ENCODE measurements around the gene OR2T4. TPM values are rescaled to one million over a fixed set of nuclear protein-coding genes. Genes with fewer than 3 reads are reported as not detected.

Gene OR2T4
- total and polyA plus RNA-seq, 2 donors = not detected

- no peak for DNase-seq (ENCODE audit: extremely low spot score)
- H3K4me1 ChIP-seq (ENCODE audit: insufficient read depth) = no peaks in the 10 kb centered on the region
- H3K4me3 ChIP-seq (ENCODE audit: low read depth, low read length) = no peak overlapping the region
- 89% methylated on average over 6 of the region's 6 CpGs for WGBS
- no peaks in the 10 kb centered on the region for H3K36me3 ChIP-seq (ENCODE audit: insufficient read depth)
- no peak overlapping the region for H3K27ac ChIP-seq (ENCODE audit: low read depth)
Measured at GRCh38 chr1:248404024-248404423, 42.6 kb downstream of the OR2T4 start.

DNA sequence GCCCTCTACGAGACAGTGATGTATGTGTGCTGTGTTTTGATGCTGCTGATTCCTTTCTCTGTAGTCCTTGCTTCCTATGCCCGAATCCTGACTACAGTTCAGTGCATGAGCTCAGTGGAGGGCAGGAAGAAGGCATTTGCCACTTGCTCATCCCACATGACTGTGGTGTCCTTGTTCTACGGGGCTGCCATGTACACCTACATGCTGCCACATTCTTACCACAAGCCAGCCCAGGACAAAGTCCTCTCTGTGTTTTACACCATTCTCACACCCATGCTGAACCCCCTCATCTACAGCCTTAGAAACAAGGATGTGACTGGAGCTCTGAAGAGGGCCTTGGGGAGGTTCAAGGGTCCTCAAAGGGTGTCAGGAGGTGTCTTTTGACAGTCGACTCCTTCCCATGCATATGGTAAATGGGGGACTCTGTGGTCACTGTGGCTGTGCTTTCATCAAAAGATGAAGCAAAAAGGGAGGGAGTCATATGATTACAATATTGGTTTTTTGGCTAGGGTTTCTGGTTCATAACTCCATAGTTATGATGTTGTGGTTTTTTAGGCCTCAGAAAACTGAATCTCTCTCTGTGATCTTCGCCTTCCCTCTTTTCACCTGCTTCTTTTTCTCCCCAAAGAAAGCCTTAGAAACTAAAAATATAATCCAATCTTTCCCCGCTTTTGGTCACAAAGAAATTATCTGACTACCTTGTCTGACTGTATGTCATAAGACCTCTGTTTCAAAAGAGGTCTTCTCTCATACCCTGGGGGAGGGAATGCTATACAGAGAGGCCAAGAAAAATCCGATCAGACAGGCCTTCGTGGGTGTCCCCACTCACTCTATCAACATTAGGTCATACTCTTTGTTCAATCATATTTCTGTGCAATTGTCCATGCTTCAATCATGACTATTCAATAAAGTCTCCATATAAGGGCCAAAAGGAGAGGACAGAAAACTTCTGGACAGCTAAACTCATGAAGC, 45.5 kb downstream of the OR2T4 start:
- WGBS = 67% methylated on average over 8 of the region's 8 CpGs

More for the DNA sequence above, 45.5 kb downstream of the OR2T4 start:
- Histone ChIP-seq H3K4me1 (ENCODE audit: insufficient read depth) (no peaks in the 10 kb centered on the region), H3K36me3 (ENCODE audit: insufficient read depth) (no peaks in the 10 kb centered on the region), H3K4me3 (ENCODE audit: low read depth, low read length) (no peak overlapping the region), H3K27ac (ENCODE audit: low read depth) (no peak overlapping the region)
- no peak for DNase-seq (ENCODE audit: extremely low spot score)

Other genes with a start within 250 kb of the OR2T4 start
- not detected for gene OR2M5, start 216.5 kb upstream of the OR2T4 start, total RNA-seq
- not detected for gene OR2M5, start 216.5 kb upstream of the OR2T4 start, polyA plus RNA-seq
- gene OR2M2, start 186.8 kb upstream of the OR2T4 start, total RNA-seq = not detected
- not detected for gene OR2M2, start 186.8 kb upstream of the OR2T4 start, polyA plus RNA-seq
- not detected for gene OR2M3, start 164.4 kb upstream of the OR2T4 start, total RNA-seq
- not detected for gene OR2M3, start 164.4 kb upstream of the OR2T4 start, polyA plus RNA-seq
- not detected for gene OR2M4, start 130.2 kb upstream of the OR2T4 start, total RNA-seq
- gene OR2M4, start 130.2 kb upstream of the OR2T4 start, polyA plus RNA-seq = not detected
- gene OR2T33, start 83.7 kb upstream of the OR2T4 start, total RNA-seq = not detected
- not detected for gene OR2T33, start 83.7 kb upstream of the OR2T4 start, polyA plus RNA-seq
- gene OR2T12, start 58.2 kb upstream of the OR2T4 start, total RNA-seq = not detected
- gene OR2T12, start 58.2 kb upstream of the OR2T4 start, polyA plus RNA-seq = not detected
- gene OR2M7, start 37.1 kb upstream of the OR2T4 start, total RNA-seq = not detected
- not detected for gene OR2M7, start 37.1 kb upstream of the OR2T4 start, polyA plus RNA-seq
- gene OR14C36, start 12.9 kb upstream of the OR2T4 start, total RNA-seq = not detected
- not detected for gene OR14C36, start 12.9 kb upstream of the OR2T4 start, polyA plus RNA-seq
- gene OR2T6, start 14.1 kb downstream of the OR2T4 start, total RNA-seq = not detected
- not detected for gene OR2T6, start 14.1 kb downstream of the OR2T4 start, polyA plus RNA-seq
- not detected for gene OR2T1, start 41.4 kb downstream of the OR2T4 start, total RNA-seq
- gene OR2T1, start 41.4 kb downstream of the OR2T4 start, polyA plus RNA-seq = not detected
- gene OR2T2, start 84.0 kb downstream of the OR2T4 start, total RNA-seq = not detected
- gene OR2T2, start 84.0 kb downstream of the OR2T4 start, polyA plus RNA-seq = not detected
- gene OR2T3, start 111.7 kb downstream of the OR2T4 start, total RNA-seq = not detected
- gene OR2T3, start 111.7 kb downstream of the OR2T4 start, polyA plus RNA-seq = not detected
- not detected for gene OR2T5, start 126.9 kb downstream of the OR2T4 start, total RNA-seq
- not detected for gene OR2T5, start 126.9 kb downstream of the OR2T4 start, polyA plus RNA-seq
- not detected for gene OR2G6, start 146.4 kb downstream of the OR2T4 start, total RNA-seq
- gene OR2G6, start 146.4 kb downstream of the OR2T4 start, polyA plus RNA-seq = not detected
- gene OR2T29, start 201.1 kb downstream of the OR2T4 start, total RNA-seq = not detected
- not detected for gene OR2T29, start 201.1 kb downstream of the OR2T4 start, polyA plus RNA-seq
- not detected for gene OR2T34, start 213.1 kb downstream of the OR2T4 start, total RNA-seq
- gene OR2T34, start 213.1 kb downstream of the OR2T4 start, polyA plus RNA-seq = not detected
- gene OR2T10, start 236.0 kb downstream of the OR2T4 start, total RNA-seq = not detected
- not detected for gene OR2T10, start 236.0 kb downstream of the OR2T4 start, polyA plus RNA-seq

All from urinary bladder (tissue), 4 donors.